Psoas muscle (tissue), 8 donors: ENCODE measurements around the gene FAM98C. TPM values are rescaled to one million over a fixed set of nuclear protein-coding genes. Genes with fewer than 3 reads are reported as not detected.

Source experiments
- ATAC-seq, 4 donors: fragments of 200-7000 bp; cut with Tn5 transposase; one replicate each; pipeline ENCODE4 v1.9.1; 2020; ENCODE audit warnings: moderate library complexity in 3 of 4, mild to moderate bottlenecking in 2 of 4
- DNase-seq, 2 donors: peaks; one replicate each; pipeline ENCODE4 v3.0.0-alpha.2; 2020
- H3K27ac ChIP-seq: fragments of 200-600 bp; one replicate; pipeline ENCODE4 v1.8.0; 2022
- H3K27me3 ChIP-seq, 3 donors: fragments of 200-600 bp in 1 of 3; one replicate each; pipeline versions ENCODE4 v1.6.1 to v1.8.0; 2013 to 2022; ENCODE audit warnings: low read length in 2 of 3, mild to moderate bottlenecking in 2 of 3, moderate library complexity in 1 of 3; ENCODE audit not compliant: insufficient read depth in 3 of 3
- H3K36me3 ChIP-seq, 2 donors: fragments of 200-600 bp in 1 of 2; one replicate each; pipeline versions ENCODE4 v1.6.1 to v1.8.0; 2013 to 2022; ENCODE audit warnings: low read depth in 1 of 2, mild to moderate bottlenecking in 1 of 2, moderate library complexity in 1 of 2; ENCODE audit not compliant: insufficient read depth in 1 of 2
- H3K4me1 ChIP-seq: fragments of 200-600 bp; one replicate; pipeline ENCODE4 v1.8.0; 2022
- H3K4me3 ChIP-seq: fragments of 200-600 bp; one replicate; pipeline ENCODE4 v1.8.0; 2022; ENCODE audit warnings: mild to moderate bottlenecking
- H3K9me3 ChIP-seq: fragments of 200-600 bp; one replicate; pipeline ENCODE4 v1.8.0; 2022
- WGBS, 3 donors: extraction: QIAGEN DNeasy Blood & Tissue Kit; methylation state at CpG; one replicate each; pipeline versions ENCODE4 v1.1.6 to v1.1.7; 2013; 5-methylcytosine and 5-hydroxymethylcytosine counted together
- intact Hi-C, 2 donors: fragments of 100-400 bp; cut with DNase I; formaldehyde crosslinking; loops; one replicate each; pipeline versions ENCODE4 v1.11.0 to v1.14.2; 2022
- polyA plus RNA-seq, 3 donors: library from polyadenylated mRNA; stranded (reverse); fragments of 200-250 nt; gene quantifications; one replicate each; pipeline ENCODE4 v1.2.3, GENCODE V29; 2013
- total RNA-seq, 4 donors: library from RNA; stranded (reverse); fragmentation: NEBNext Ultra II Directional in 2 of 4; extraction: Animal tissue kit (Norgen Biotek cat#: 25700) in 2 of 4; gene quantifications; one replicate each; pipeline versions ENCODE4 v1.2.1 to v1.2.4, GENCODE V29; 2021 to 2023
- TF ChIP-seq, protein P1 (sequence below): fragments of 200-600 bp; IDR thresholded peaks from one replicate; pipeline ENCODE4 v1.8.0; 2022; ENCODE audit warnings: antibody characterized with exemption
- donor health status: healthy with polysubstance abuse.
- donor health status: DM: no; HTN: no; CAD: no; lungs with moderate emphysema.
- donor health status: Bipolar disorder and iron deficiency.
- donor health status: healthy.
- donor health status: DM: yes; HTN: yes; CAD: no.
- donor health status: DM: no; HTN: no; CAD: no.
- donor health status: DM: no; HTN: no; CAD: no.
- donor health status: DM: yes; HTN: yes; CAD: no.

FAM98C gene
- total and polyA plus RNA-seq, 7 donors = 1.1 to 6.6 (median 1.5) TPM

DNA sequence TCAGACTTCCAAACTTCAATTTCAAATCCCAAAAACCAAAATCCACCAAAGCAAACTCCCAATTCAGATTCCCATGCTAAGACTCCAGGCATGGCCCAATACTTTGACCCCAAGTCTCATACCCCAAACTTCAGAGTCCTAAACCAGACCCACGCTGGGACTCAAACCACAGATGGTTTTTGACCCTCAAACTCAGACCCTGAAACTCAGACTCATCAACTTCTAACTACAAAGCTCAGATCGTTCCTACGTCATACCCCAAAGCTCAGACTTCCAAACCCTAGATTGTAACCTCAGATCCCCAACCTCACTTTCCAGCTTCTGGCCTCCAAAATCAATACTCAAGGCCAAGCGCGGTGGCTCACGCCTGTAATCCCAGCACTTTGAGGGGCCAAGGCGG is 42.5 kb downstream of the FAM98C start:
- no peaks in the 10 kb centered on the region for H3K9me3 ChIP-seq
- no peaks in the 10 kb centered on the region for H3K27me3 ChIP-seq
- TF ChIP-seq, protein P1, sequence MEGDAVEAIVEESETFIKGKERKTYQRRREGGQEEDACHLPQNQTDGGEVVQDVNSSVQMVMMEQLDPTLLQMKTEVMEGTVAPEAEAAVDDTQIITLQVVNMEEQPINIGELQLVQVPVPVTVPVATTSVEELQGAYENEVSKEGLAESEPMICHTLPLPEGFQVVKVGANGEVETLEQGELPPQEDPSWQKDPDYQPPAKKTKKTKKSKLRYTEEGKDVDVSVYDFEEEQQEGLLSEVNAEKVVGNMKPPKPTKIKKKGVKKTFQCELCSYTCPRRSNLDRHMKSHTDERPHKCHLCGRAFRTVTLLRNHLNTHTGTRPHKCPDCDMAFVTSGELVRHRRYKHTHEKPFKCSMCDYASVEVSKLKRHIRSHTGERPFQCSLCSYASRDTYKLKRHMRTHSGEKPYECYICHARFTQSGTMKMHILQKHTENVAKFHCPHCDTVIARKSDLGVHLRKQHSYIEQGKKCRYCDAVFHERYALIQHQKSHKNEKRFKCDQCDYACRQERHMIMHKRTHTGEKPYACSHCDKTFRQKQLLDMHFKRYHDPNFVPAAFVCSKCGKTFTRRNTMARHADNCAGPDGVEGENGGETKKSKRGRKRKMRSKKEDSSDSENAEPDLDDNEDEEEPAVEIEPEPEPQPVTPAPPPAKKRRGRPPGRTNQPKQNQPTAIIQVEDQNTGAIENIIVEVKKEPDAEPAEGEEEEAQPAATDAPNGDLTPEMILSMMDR = no peak
- H3K36me3 ChIP-seq = peaks cover 0 to 88% of the 10 kb centered on the region in 2 donors
- no peak for ATAC-seq
- H3K27ac ChIP-seq = no peak overlapping the region
- no peak for DNase-seq
- intact Hi-C loops = no loop called here
- H3K4me1 ChIP-seq = peaks cover 10% of the 10 kb centered on the region
- H3K4me3 ChIP-seq = no peak overlapping the region
- WGBS, 3 donors = 85 to 95% (median 87%) methylated on average over 7 of the region's 7 CpGs

DNA sequence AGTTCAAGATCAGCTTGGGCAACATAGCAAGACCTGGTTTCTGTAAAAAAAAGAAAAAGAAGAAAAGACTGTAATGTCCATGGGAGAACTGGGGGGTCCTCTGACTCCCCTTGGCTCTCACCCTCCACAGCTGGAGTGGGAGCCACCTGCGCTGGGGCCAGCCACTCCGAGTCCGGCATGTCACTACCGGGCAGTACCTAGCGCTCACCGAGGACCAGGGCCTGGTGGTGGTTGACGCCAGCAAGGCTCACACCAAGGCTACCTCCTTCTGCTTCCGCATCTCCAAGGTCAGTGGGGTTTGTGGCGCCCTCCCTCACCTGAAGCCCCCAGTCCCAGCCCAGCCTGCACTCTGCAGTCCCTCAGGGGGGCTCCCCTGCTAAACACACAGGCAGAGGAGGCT is 45.3 kb downstream of the FAM98C start:
- H3K4me3 ChIP-seq = no peak overlapping the region
- 93 to 98% (median 96%) methylated on average over 9 of the region's 9 CpGs for WGBS, 3 donors
- DNase-seq = no peak
- peaks cover 5% of the 10 kb centered on the region for H3K4me1 ChIP-seq
- no peaks in the 10 kb centered on the region for H3K9me3 ChIP-seq
- H3K27me3 ChIP-seq = no peaks in the 10 kb centered on the region
- peaks cover 0 to 100% of the 10 kb centered on the region in 2 donors for H3K36me3 ChIP-seq
- TF ChIP-seq, protein P1 = no peak
- intact Hi-C loops = no loop called here
- ATAC-seq = no peak
- peak overlapping the region; percentile 30 for H3K27ac ChIP-seq

DNA sequence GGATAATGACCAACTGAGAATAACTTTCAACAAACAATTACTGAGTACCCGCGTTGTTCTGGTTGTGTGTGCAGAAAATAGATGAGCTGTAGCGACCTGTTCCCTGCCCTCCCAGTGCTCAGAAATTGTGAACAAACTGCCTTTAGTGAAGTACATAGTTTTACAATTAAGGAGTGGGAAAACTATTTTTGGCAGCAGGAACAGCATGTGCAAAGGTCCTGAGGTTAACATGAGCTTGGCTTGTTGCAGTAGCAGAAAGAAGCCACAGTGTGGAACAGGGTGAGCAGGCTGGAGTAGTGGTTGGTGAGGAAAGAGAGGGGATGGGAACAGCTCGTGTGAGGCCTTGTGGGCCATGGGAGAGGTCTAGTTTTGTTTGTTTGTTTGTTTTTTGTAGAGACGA is 46.6 kb downstream of the FAM98C start:
- Histone ChIP-seq H3K4me3 (no peak overlapping the region), H3K4me1 (peaks cover 5% of the 10 kb centered on the region), H3K9me3 (no peaks in the 10 kb centered on the region), H3K27ac (peak overlapping the region; percentile 27), H3K36me3 (peaks cover 0 to 100% of the 10 kb centered on the region in 2 donors), H3K27me3 (no peaks in the 10 kb centered on the region)
- ATAC-seq (peak in 1 of 4 donors; percentile 24), DNase-seq (no peak)
- WGBS, 3 donors = 78 to 88% (median 86%) methylated on average over 5 of the region's 5 CpGs
- intact Hi-C loops = no loop called here
- TF ChIP-seq, protein P1 = no peak

DNA sequence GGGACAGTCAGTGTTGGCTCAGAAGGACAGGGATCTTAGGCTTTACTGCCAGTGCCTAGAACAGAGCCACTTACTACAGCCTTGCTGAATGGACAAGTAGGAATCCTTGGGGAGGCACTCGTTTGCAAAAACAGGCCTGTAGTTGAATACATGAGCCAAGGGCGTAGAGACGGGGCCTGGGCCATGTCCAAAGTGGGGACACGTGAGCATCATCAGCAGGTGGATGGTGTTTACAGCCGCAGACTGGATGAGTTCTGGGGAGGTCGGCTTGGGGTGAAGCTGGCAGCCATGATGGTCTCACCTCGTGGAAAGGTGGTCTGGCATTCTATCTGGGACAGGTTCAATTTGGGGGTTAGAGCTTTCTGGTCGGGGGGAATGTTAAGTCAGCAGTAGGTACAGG is 48.1 kb downstream of the FAM98C start:
- TF ChIP-seq, protein P1 = no peak
- Histone ChIP-seq H3K27me3 (no peaks in the 10 kb centered on the region), H3K4me1 (peaks cover 5% of the 10 kb centered on the region), H3K9me3 (no peaks in the 10 kb centered on the region), H3K27ac (peak overlapping the region; percentile 68), H3K36me3 (peaks cover 0 to 100% of the 10 kb centered on the region in 2 donors), H3K4me3 (no peak overlapping the region)
- DNase-seq = no peak
- WGBS, 3 donors = 29 to 58% (median 39%) methylated on average over 8 of the region's 8 CpGs
- peak; percentile 22 to 52 (median 30) for ATAC-seq
- intact Hi-C loops = no loop called here

DNA sequence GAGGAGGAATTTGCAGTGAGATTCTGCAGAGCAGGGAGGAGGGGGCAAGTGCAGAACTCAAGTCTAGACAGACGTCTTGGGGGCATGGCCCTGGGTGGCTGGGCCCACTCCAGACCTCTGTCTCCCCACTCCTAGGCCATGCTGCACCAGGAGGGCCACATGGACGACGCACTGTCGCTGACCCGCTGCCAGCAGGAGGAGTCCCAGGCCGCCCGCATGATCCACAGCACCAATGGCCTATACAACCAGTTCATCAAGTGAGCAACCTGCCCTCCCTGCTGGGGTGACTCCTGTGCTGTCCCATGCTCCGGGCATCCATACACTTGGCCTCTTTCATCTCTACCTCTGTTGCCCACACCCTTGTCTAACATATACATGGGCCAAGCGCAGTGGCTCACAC is 48.7 kb downstream of the FAM98C start:
- Histone ChIP-seq H3K27me3 (no peaks in the 10 kb centered on the region), H3K4me1 (peaks cover 5% of the 10 kb centered on the region), H3K9me3 (no peaks in the 10 kb centered on the region), H3K27ac (peak overlapping the region; percentile 68), H3K36me3 (peaks cover 0 to 99% of the 10 kb centered on the region in 2 donors), H3K4me3 (no peak overlapping the region)
- no peak for DNase-seq
- TF ChIP-seq, protein P1 = no peak
- peak in 2 of 4 donors; percentile 1 to 4 for ATAC-seq
- intact Hi-C loops = no loop called here
- 75 to 88% (median 82%) methylated on average over 7 to 9 of the region's 9 CpGs for WGBS, 3 donors
